ENCODE data around the gene TMEFF2.

Gene TMEFF2

GRCh38 chr2:191974676-191975075, 220.1 kb downstream of the TMEFF2 start:
- Histone ChIP-seq H3K4me1 (ENCODE audit: insufficient read depth, insufficient read length) (no peaks in the 10 kb centered on the region), H3K9ac (ENCODE audit: insufficient read length, low read depth) (no peak overlapping the region), H3K36me3 (ENCODE audit: insufficient read depth, insufficient read length, low read length) (no peaks in the 10 kb centered on the region), H3K9me3 (ENCODE audit: insufficient read depth, low read length) (peaks cover 4% of the 10 kb centered on the region; the same call in 1 of the 2 replicates), H3K27me3 (ENCODE audit: insufficient read depth, insufficient read length) (no peaks in the 10 kb centered on the region), H3K4me3 (ENCODE audit: insufficient read length, low read depth) (no peak overlapping the region)
- DNase-seq (ENCODE audit: low read depth, low spot score): no peak
- TF ChIP-seq ZNF274 (IDR thresholded peaks at IDR 0.05; ENCODE audit: low read depth, low read length) (no peak), YY1 (IDR thresholded peaks at IDR 0.05; ENCODE audit: insufficient read depth, insufficient read length) (no peak), SUZ12 (IDR thresholded peaks at IDR 0.05; ENCODE audit: extremely low read depth, insufficient read depth, insufficient read length) (no peak)

GRCh38 chr2:191970867-191971266, 223.9 kb downstream of the TMEFF2 start:
- Histone ChIP-seq H3K27me3 (ENCODE audit: insufficient read depth, insufficient read length) (no peaks in the 10 kb centered on the region), H3K4me3 (ENCODE audit: insufficient read length, low read depth) (no peak overlapping the region), H3K4me1 (ENCODE audit: insufficient read depth, insufficient read length) (no peaks in the 10 kb centered on the region), H3K9me3 (ENCODE audit: insufficient read depth, low read length) (peaks cover 4% of the 10 kb centered on the region; the same call in 1 of the 2 replicates), H3K9ac (ENCODE audit: insufficient read length, low read depth) (no peak overlapping the region), H3K36me3 (ENCODE audit: insufficient read depth, insufficient read length, low read length) (no peaks in the 10 kb centered on the region)
- DNase-seq (ENCODE audit: low read depth, low spot score): no peak
- no peak for TF ChIP-seq SUZ12 (IDR thresholded peaks at IDR 0.05; ENCODE audit: extremely low read depth, insufficient read depth, insufficient read length)
- TF ChIP-seq YY1 (IDR thresholded peaks at IDR 0.05; ENCODE audit: insufficient read depth, insufficient read length): no peak
- no peak for TF ChIP-seq ZNF274 (IDR thresholded peaks at IDR 0.05; ENCODE audit: low read depth, low read length)

GRCh38 chr2:191968120-191968519, 226.6 kb downstream of the TMEFF2 start:
- TF ChIP-seq ZNF274 (IDR thresholded peaks at IDR 0.05; ENCODE audit: low read depth, low read length) (no peak), SUZ12 (IDR thresholded peaks at IDR 0.05; ENCODE audit: extremely low read depth, insufficient read depth, insufficient read length) (no peak), YY1 (IDR thresholded peaks at IDR 0.05; ENCODE audit: insufficient read depth, insufficient read length) (no peak)
- Histone ChIP-seq H3K9ac (ENCODE audit: insufficient read length, low read depth) (no peak overlapping the region), H3K9me3 (ENCODE audit: insufficient read depth, low read length) (no peaks in the 10 kb centered on the region), H3K27me3 (ENCODE audit: insufficient read depth, insufficient read length) (no peaks in the 10 kb centered on the region), H3K4me1 (ENCODE audit: insufficient read depth, insufficient read length) (no peaks in the 10 kb centered on the region), H3K4me3 (ENCODE audit: insufficient read length, low read depth) (no peak overlapping the region), H3K36me3 (ENCODE audit: insufficient read depth, insufficient read length, low read length) (no peaks in the 10 kb centered on the region)
- DNase-seq (ENCODE audit: low read depth, low spot score): no peak

DNA sequence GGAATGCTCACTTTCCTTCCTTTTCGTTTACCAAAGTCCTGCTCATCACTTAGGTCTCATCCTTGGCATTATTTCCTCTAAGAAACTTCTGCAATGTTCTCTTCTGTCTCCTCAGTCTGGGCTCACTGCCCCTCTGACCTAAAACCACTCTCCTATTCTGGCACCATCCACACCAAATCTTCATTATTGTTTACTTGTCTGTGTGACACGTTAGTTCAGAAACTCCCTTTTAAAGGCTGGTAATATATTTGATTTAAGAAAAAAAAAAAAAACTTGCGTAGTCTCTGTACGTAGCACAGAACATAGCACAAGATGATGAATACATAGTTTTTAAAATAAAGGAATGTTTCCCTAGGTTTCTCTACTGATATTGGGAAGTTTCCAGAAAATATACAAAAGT, 229.0 kb downstream of the TMEFF2 start:
- H3K9me3 ChIP-seq (ENCODE audit: insufficient read depth, low read length): no peaks in the 10 kb centered on the region
- no peaks in the 10 kb centered on the region for H3K27me3 ChIP-seq (ENCODE audit: insufficient read depth, insufficient read length)
- H3K4me1 ChIP-seq (ENCODE audit: insufficient read depth, insufficient read length): no peaks in the 10 kb centered on the region
- H3K4me3 ChIP-seq (ENCODE audit: insufficient read length, low read depth): no peak overlapping the region
- no peak for DNase-seq (ENCODE audit: low read depth, low spot score)
- H3K36me3 ChIP-seq (ENCODE audit: insufficient read depth, insufficient read length, low read length): no peaks in the 10 kb centered on the region
- no peak overlapping the region for H3K9ac ChIP-seq (ENCODE audit: insufficient read length, low read depth)
- TF ChIP-seq ZNF274 (IDR thresholded peaks at IDR 0.05; ENCODE audit: low read depth, low read length) (no peak), YY1 (IDR thresholded peaks at IDR 0.05; ENCODE audit: insufficient read depth, insufficient read length) (no peak), SUZ12 (IDR thresholded peaks at IDR 0.05; ENCODE audit: extremely low read depth, insufficient read depth, insufficient read length) (no peak)

DNA sequence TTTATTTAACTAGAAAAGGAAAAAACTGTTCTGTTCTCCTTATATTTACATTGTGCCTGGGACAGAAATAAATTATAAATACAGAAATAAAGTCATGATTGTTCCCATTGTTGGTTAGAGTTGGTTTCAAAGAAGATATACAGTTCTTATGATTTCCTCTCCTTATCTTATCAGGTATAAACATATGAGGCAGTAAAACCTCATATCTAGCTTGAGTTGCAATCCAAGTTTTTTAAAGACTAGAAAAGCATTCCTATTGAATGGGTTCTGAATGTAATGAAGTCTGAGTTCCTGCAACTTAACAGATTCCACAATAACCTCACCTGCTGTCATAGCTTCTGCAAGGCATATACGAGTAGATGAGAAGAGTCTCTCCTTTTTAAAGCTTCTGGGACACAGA, 233.2 kb downstream of the TMEFF2 start:
- no peak for TF ChIP-seq YY1 (IDR thresholded peaks at IDR 0.05; ENCODE audit: insufficient read depth, insufficient read length)
- TF ChIP-seq SUZ12 (IDR thresholded peaks at IDR 0.05; ENCODE audit: extremely low read depth, insufficient read depth, insufficient read length): no peak
- TF ChIP-seq ZNF274 (IDR thresholded peaks at IDR 0.05; ENCODE audit: low read depth, low read length): no peak
- Histone ChIP-seq H3K4me3 (ENCODE audit: insufficient read length, low read depth) (no peak overlapping the region), H3K27me3 (ENCODE audit: insufficient read depth, insufficient read length) (no peaks in the 10 kb centered on the region), H3K4me1 (ENCODE audit: insufficient read depth, insufficient read length) (no peaks in the 10 kb centered on the region), H3K36me3 (ENCODE audit: insufficient read depth, insufficient read length, low read length) (no peaks in the 10 kb centered on the region), H3K9ac (ENCODE audit: insufficient read length, low read depth) (no peak overlapping the region), H3K9me3 (ENCODE audit: insufficient read depth, low read length) (no peaks in the 10 kb centered on the region)
- DNase-seq (ENCODE audit: low read depth, low spot score): no peak

GRCh38 chr2:191959209-191959608, 235.5 kb downstream of the TMEFF2 start:
- Histone ChIP-seq H3K27me3 (ENCODE audit: insufficient read depth, insufficient read length) (no peaks in the 10 kb centered on the region), H3K36me3 (ENCODE audit: insufficient read depth, insufficient read length, low read length) (no peaks in the 10 kb centered on the region), H3K4me1 (ENCODE audit: insufficient read depth, insufficient read length) (no peaks in the 10 kb centered on the region), H3K9ac (ENCODE audit: insufficient read length, low read depth) (no peak overlapping the region), H3K9me3 (ENCODE audit: insufficient read depth, low read length) (no peaks in the 10 kb centered on the region), H3K4me3 (ENCODE audit: insufficient read length, low read depth) (no peak overlapping the region)
- TF ChIP-seq ZNF274 (IDR thresholded peaks at IDR 0.05; ENCODE audit: low read depth, low read length): no peak
- TF ChIP-seq SUZ12 (IDR thresholded peaks at IDR 0.05; ENCODE audit: extremely low read depth, insufficient read depth, insufficient read length): no peak
- no peak for TF ChIP-seq YY1 (IDR thresholded peaks at IDR 0.05; ENCODE audit: insufficient read depth, insufficient read length)
- no peak for DNase-seq (ENCODE audit: low read depth, low spot score)

DNA sequence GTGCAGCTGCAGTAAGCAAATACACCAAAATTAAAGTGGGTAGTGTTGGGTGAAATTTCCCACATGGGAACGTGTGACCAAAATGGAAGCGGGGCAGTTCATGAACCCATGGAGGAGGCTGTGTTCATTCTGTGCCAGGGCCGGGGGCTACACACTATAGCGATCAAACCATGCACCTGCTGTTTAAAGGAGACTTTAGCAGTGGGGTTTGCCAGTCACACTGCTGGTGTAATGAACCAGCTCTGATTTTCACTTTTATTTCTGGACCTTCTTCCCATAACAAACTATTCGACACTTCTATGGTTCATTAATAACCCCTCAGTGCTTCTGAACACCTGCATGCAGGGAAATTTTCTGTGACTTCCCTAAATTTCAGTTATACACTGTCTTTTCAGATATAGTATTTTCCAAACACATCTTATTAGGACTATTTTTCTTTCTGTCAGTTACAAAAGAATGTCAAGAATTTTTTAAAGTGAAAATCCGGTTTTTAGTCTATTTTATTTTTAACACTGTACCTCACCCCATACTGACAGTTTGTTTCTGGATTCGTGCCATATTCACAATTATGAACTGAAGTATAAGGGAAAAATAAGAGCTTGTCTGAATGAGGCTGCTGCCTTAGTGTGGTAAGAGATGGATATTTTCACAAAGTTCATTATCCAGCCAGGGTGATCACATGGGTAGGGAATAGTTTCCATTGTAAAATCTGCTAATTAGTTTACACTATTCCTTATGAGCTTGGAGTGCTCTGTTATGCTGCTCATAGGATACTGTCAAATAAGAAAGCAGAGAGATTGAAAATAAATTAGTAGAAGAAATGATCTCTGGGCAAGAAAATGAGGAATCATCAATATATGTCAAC, 236.5 kb downstream of the TMEFF2 start:
- no peaks in the 10 kb centered on the region for H3K9me3 ChIP-seq (ENCODE audit: insufficient read depth, low read length)
- TF ChIP-seq YY1 (IDR thresholded peaks at IDR 0.05; ENCODE audit: insufficient read depth, insufficient read length): no peak
- TF ChIP-seq ZNF274 (IDR thresholded peaks at IDR 0.05; ENCODE audit: low read depth, low read length): no peak
- no peak for TF ChIP-seq SUZ12 (IDR thresholded peaks at IDR 0.05; ENCODE audit: extremely low read depth, insufficient read depth, insufficient read length)
- no peaks in the 10 kb centered on the region for H3K36me3 ChIP-seq (ENCODE audit: insufficient read depth, insufficient read length, low read length)
- no peaks in the 10 kb centered on the region for H3K4me1 ChIP-seq (ENCODE audit: insufficient read depth, insufficient read length)
- no peak overlapping the region for H3K9ac ChIP-seq (ENCODE audit: insufficient read length, low read depth)
- H3K27me3 ChIP-seq (ENCODE audit: insufficient read depth, insufficient read length): no peaks in the 10 kb centered on the region
- no peak overlapping the region for H3K4me3 ChIP-seq (ENCODE audit: insufficient read length, low read depth)
- DNase-seq (ENCODE audit: low read depth, low spot score): no peak

All from NT2/D1 (cell line).